ENCODE data around the gene CCL19.

DNA sequence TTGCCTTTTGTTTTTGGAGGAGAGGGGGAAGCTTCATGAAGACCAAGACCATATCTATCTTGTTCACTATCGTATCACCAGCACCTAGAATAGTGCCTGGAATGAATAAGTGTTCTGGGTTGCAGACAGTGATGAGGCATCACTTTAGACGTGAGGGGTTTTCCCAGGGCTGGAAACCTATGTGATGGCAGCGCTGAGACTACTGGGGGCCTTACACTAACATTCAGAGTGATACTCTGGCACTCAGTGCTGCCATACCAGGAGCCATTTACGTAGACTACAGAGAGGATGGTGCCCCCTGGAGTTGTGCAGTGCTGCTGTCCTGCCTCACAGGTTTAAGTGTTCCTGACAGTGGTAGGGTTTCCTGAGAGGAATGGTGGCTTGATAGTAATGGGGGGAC is 6.9 kb downstream of the CCL19 start:
- TF ChIP-seq EZH2phosphoT487 (IDR thresholded peaks at IDR 0.05; ENCODE audit: borderline replicate concordance): no peak
- TF ChIP-seq, protein P1, sequence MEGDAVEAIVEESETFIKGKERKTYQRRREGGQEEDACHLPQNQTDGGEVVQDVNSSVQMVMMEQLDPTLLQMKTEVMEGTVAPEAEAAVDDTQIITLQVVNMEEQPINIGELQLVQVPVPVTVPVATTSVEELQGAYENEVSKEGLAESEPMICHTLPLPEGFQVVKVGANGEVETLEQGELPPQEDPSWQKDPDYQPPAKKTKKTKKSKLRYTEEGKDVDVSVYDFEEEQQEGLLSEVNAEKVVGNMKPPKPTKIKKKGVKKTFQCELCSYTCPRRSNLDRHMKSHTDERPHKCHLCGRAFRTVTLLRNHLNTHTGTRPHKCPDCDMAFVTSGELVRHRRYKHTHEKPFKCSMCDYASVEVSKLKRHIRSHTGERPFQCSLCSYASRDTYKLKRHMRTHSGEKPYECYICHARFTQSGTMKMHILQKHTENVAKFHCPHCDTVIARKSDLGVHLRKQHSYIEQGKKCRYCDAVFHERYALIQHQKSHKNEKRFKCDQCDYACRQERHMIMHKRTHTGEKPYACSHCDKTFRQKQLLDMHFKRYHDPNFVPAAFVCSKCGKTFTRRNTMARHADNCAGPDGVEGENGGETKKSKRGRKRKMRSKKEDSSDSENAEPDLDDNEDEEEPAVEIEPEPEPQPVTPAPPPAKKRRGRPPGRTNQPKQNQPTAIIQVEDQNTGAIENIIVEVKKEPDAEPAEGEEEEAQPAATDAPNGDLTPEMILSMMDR (conservative IDR thresholded peaks at IDR 0.05; ENCODE audit: low read length): no peak

All from Loucy (cell line).